Measurements from ENCODE around the gene MAS1.

DNA sequence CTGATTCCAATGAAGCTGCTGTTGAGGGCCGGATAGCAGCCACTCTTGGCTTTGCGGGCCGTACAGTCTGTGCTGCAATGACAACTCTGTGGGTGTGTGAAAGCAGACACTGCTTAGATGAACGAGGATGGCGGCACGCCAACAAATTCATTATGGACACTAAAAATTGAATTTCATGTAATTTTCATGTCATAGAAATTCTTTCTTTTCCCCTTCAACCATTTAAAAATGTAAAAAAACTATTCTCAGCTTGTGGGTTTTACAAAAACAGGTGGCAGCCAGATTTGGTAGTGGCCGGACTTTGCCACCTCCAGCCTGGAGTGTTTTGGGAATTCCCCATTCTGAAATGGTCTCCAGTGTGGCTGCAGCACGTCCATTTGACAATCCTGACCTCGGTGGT lies 26.0 kb downstream of the MAS1 start:
- TF ChIP-seq CTCF (IDR thresholded peaks at IDR 0.05; ENCODE audit: borderline replicate concordance, extremely low read depth, low read length, poor library complexity, severe bottlenecking) = no peak
- TF ChIP-seq EZH2 (IDR thresholded peaks at IDR 0.05; ENCODE audit: borderline replicate concordance, low read depth, low read length, severe bottlenecking) = no peak
